ENCODE results near the gene CIP2A. TPM values are rescaled to one million over a fixed set of nuclear protein-coding genes. Genes with fewer than 3 reads are reported as not detected.

The CIP2A gene
- total RNA-seq, 4 donors from 2014 or later = 0.61 to 1.9 (median 0.96) TPM

DNA sequence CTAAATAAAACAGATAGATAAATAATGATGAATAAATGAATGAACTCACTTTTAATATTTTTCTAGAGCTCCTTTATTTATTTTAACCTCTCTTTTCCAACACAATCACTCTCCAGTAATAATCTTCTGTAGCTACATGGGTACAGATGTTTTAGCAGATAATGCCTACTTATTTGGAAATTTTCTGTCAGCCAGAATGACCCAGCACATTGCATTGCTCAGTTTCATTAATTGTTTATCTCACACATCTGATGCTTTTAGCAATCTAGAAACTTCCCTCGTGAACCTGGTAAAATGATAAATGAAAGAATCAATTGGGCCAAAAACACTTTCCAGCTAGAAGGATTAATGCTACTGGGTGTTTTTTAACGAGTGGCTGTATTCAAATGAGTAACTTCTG lies 64.0 kb downstream of the CIP2A start:
- no peaks in the 10 kb centered on the region for H3K36me3 ChIP-seq
- in situ Hi-C loops (cut with MboI; ENCODE audit: low sequenced_read_pairs in 4 of 4) = no loop called here
- H3K9me3 ChIP-seq = no peaks in the 10 kb centered on the region
- DNase-seq (no peak), ATAC-seq (no peak)
- H3K4me1 ChIP-seq = peaks cover 18 to 36% of the 10 kb centered on the region in 2 donors
- TF ChIP-seq, protein P1, sequence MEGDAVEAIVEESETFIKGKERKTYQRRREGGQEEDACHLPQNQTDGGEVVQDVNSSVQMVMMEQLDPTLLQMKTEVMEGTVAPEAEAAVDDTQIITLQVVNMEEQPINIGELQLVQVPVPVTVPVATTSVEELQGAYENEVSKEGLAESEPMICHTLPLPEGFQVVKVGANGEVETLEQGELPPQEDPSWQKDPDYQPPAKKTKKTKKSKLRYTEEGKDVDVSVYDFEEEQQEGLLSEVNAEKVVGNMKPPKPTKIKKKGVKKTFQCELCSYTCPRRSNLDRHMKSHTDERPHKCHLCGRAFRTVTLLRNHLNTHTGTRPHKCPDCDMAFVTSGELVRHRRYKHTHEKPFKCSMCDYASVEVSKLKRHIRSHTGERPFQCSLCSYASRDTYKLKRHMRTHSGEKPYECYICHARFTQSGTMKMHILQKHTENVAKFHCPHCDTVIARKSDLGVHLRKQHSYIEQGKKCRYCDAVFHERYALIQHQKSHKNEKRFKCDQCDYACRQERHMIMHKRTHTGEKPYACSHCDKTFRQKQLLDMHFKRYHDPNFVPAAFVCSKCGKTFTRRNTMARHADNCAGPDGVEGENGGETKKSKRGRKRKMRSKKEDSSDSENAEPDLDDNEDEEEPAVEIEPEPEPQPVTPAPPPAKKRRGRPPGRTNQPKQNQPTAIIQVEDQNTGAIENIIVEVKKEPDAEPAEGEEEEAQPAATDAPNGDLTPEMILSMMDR (IDR thresholded peaks at IDR 0.05 in 4 of 5, conservative IDR thresholded peaks at IDR 0.05 in 1 of 5) = no peak
- no peak for TF ChIP-seq POLR2A (IDR thresholded peaks at IDR 0.05)
- no peaks in the 10 kb centered on the region for H3K27me3 ChIP-seq
- H3K4me3 ChIP-seq = no peak overlapping the region
- H3K27ac ChIP-seq = no peak overlapping the region
- intact Hi-C loops (cut with DNase I; ENCODE audit: low total_unique reads) = no loop called here

DNA sequence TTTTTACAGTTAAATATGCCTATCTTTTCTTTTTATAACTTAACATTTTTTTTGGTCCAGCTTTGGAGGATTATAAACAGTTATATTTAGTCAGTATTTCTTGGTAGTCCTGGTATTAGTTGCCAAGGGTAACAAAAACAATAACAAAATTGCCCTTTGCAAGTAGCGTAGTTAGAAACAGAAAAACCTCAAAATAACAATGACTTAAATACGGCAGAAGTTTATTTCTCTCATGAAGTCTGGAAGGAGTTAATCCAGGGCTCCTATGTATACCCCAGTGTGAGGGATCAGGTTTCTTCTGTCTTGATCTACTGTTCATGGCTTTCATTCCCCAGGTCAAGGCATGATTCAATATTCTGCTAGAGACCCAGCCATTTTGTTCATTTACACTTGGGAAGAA lies 64.7 kb downstream of the CIP2A start:
- DNase-seq = no peak
- in situ Hi-C loops (cut with MboI; ENCODE audit: low sequenced_read_pairs in 4 of 4) = no loop called here
- H3K36me3 ChIP-seq = no peaks in the 10 kb centered on the region
- H3K9me3 ChIP-seq = no peaks in the 10 kb centered on the region
- H3K27ac ChIP-seq = no peak overlapping the region
- H3K4me1 ChIP-seq = peaks cover 18 to 32% of the 10 kb centered on the region in 2 donors
- ATAC-seq = no peak
- intact Hi-C loops (cut with DNase I; ENCODE audit: low total_unique reads) = no loop called here
- no peak overlapping the region for H3K4me3 ChIP-seq
- H3K27me3 ChIP-seq = no peaks in the 10 kb centered on the region
- TF ChIP-seq POLR2A (IDR thresholded peaks at IDR 0.05) = no peak
- TF ChIP-seq, protein P1 (IDR thresholded peaks at IDR 0.05 in 4 of 5, conservative IDR thresholded peaks at IDR 0.05 in 1 of 5) = no peak

DNA sequence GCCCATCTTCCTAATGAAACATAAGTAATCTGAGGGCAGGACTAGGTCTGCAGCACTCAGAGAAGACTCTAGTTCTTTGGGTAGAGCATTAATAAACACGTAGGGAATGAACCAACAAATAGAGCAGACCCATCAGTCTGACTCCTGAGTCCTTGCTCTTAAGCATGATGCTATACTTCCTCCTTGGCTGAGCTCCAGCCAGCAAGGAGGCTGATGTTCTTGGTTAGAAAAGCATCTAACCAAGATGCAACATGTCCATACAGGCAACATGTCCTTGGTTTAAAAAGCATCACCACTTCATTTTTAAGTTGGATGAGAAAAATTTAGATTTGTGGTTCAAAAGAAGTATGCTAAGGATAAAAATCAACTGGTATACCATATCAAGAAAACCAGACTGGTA lies 70.3 kb downstream of the CIP2A start:
- in situ Hi-C loops (cut with MboI; ENCODE audit: low sequenced_read_pairs in 4 of 4) (no loop called here), intact Hi-C loops (cut with DNase I; ENCODE audit: low total_unique reads) (no loop called here)
- H3K9me3 ChIP-seq = no peaks in the 10 kb centered on the region
- no peak overlapping the region for H3K27ac ChIP-seq
- H3K4me3 ChIP-seq = no peak overlapping the region
- no peaks in the 10 kb centered on the region for H3K4me1 ChIP-seq
- H3K36me3 ChIP-seq = no peaks in the 10 kb centered on the region
- no peaks in the 10 kb centered on the region for H3K27me3 ChIP-seq
- no peak for ATAC-seq
- no peak for TF ChIP-seq POLR2A (IDR thresholded peaks at IDR 0.05)
- TF ChIP-seq, protein P1 (IDR thresholded peaks at IDR 0.05 in 4 of 5, conservative IDR thresholded peaks at IDR 0.05 in 1 of 5) = no peak
- no peak for DNase-seq

DNA sequence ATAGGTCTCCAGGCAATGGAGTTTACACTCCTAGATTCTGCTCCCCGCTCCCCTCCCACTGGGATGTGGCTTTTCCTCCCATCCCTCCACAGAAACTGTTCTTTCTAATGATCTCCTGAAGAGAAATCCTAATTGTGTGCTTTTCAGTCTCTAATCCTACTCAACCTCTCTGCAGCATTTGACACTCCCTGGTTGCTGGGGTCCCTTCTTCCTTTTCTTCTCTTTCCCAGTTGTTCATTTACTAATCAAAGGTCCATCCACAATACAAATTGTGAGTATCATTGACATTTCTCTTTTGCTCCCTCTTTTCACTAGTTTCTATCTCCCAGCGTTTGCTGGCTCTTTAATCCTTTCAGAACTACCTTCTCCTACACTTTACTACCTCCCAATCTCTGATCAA lies 72.4 kb downstream of the CIP2A start:
- DNase-seq (no peak), ATAC-seq (no peak)
- Histone ChIP-seq H3K9me3 (no peaks in the 10 kb centered on the region), H3K27me3 (no peaks in the 10 kb centered on the region), H3K27ac (no peak overlapping the region), H3K36me3 (no peaks in the 10 kb centered on the region), H3K4me1 (peaks cover 0 to 3% of the 10 kb centered on the region in 2 donors), H3K4me3 (no peak overlapping the region)
- TF ChIP-seq, protein P1 (IDR thresholded peaks at IDR 0.05 in 4 of 5, conservative IDR thresholded peaks at IDR 0.05 in 1 of 5) = no peak
- no peak for TF ChIP-seq POLR2A (IDR thresholded peaks at IDR 0.05)
- in situ Hi-C loops (cut with MboI; ENCODE audit: low sequenced_read_pairs in 4 of 4) = no loop called here
- intact Hi-C loops (cut with DNase I; ENCODE audit: low total_unique reads) = no loop called here

DNA sequence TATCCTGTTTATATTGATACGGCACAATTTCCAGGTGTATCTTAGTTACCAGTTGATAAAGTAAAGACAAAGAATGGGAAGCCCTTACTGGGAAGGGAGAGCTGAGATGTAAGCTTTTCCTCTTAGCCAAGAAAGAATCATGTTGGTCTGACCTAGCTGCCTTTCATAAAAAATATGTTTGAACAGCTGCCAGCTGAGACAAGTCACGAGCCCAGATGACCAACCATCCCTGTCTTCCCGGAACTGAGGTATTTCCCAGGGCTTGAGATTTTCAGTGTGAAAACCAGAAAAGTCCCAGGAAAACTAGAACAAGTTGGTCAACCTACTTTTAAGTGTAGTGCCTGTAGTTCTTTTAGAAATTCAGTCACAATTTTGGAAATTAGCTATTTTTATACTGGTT lies 75.3 kb downstream of the CIP2A start:
- DNase-seq (no peak), ATAC-seq (no peak)
- Histone ChIP-seq H3K4me1 (peaks cover 0 to 3% of the 10 kb centered on the region in 2 donors), H3K27ac (no peak overlapping the region), H3K9me3 (no peaks in the 10 kb centered on the region), H3K27me3 (no peaks in the 10 kb centered on the region), H3K36me3 (no peaks in the 10 kb centered on the region), H3K4me3 (no peak overlapping the region)
- in situ Hi-C loops (cut with MboI; ENCODE audit: low sequenced_read_pairs in 4 of 4) = no loop called here
- intact Hi-C loops (cut with DNase I; ENCODE audit: low total_unique reads) = no loop called here
- TF ChIP-seq, protein P1 (IDR thresholded peaks at IDR 0.05 in 4 of 5, conservative IDR thresholded peaks at IDR 0.05 in 1 of 5) = no peak
- no peak for TF ChIP-seq POLR2A (IDR thresholded peaks at IDR 0.05)

Data from gastrocnemius medialis (tissue), 4 donors.